ENCODE data around the gene DCST1.

Gene DCST1

DNA sequence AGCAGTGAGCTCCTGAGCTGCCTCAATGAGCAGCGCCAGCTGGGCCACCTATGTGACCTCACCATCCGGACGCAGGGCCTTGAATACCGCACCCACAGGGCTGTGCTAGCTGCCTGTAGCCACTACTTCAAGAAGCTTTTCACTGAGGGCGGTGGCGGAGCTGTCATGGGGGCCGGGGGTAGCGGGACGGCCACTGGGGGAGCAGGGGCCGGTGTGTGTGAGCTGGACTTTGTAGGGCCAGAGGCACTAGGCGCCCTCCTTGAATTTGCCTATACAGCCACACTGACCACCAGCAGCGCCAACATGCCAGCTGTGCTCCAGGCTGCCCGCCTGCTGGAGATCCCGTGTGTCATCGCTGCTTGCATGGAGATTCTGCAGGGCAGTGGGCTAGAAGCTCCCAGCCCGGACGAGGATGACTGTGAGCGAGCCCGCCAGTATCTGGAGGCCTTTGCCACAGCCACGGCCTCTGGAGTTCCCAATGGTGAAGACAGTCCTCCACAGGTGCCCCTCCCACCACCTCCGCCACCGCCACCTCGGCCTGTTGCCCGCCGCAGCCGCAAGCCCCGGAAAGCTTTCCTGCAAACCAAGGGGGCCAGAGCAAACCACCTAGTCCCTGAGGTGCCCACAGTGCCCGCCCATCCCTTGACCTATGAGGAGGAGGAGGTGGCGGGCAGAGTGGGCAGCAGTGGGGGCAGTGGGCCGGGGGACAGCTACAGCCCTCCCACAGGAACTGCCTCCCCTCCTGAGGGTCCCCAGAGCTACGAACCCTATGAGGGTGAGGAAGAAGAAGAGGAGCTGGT is 18.7 kb upstream of the DCST1 start:
- DNase-seq: no peak

GRCh38 chr1:155015527-155016230 is 17.9 kb upstream of the DCST1 start:
- DNase-seq: no peak

DNA sequence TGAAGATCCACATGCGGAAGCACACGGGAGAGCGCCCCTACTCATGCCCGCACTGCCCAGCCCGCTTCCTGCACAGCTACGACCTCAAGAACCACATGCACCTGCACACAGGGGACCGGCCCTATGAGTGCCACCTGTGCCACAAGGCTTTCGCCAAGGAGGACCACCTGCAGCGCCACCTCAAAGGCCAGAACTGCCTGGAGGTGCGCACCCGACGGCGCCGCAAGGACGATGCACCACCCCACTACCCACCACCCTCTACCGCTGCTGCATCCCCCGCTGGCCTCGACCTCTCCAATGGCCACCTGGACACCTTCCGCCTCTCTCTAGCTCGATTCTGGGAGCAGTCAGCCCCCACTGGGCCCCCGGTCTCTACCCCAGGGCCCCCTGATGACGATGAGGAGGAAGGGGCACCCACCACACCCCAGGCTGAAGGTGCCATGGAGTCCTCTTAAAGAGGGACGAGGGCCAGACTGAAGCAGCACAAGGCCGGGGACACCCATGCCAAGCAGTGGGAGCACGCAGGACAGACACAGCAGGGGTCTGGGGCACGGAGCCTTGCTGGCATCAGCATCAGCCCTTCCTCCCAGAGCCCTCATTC is 17.3 kb upstream of the DCST1 start:
- DNase-seq: no peak

DNA sequence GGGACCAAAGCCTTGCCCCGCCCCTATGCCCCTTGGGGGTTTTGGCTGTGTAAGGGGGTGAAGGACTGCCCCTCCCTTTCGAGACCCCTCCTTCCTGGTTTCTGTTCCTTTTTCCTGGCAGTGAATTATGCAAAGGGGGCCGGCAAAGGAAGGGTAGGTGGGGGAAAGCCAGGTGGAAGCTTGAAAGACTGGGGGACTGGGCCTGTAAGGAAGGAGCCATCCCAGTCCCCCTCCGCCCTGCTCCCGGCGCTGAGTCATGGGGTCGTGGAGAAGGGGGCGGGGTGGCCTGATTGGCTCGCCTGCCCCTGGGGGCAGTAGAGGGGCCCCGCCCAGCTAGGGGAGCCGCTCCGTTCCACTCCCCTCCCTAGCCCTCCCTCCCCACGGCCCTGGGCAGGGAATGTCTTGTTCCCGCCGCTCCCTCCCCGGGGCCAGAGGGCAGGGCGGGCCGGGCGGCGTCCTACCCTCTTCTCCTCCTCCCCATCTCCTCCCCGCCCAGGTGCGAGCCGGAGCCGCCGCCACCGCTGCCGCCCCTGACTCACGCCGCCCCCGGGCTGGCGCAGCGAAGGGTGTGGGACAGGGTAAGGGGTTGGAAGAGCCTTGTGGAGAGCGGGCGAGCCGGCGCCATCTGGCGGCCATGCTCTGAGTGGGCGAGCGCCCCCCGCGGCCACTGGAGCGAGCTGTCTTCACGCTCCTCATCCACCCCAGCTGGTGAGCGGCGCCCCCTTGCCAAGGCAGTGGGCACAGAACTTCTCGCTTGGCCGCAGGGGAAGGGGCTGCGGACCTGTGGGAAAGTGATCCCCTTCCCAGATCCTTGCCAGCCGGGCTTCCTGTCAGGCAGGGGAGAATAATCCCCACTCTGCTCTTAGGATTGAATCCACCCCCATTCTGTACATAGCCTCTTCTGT is 16.3 kb upstream of the DCST1 start:
- DNase-seq: peak; percentile 94

- no peak for DNase-seq
These were observed 15.7 kb upstream of the DCST1 start for GRCh38 chr1:155017946-155018316.

- DNase-seq: no peak
These were observed 14.8 kb upstream of the DCST1 start for GRCh38 chr1:155018617-155019348.

- no peak for DNase-seq
These were observed 14.0 kb upstream of the DCST1 start for GRCh38 chr1:155019377-155020245.

- DNase-seq: no peak
These were observed 11.3 kb upstream of the DCST1 start for GRCh38 chr1:155022136-155022926.

- no peak for DNase-seq
These were observed 10.7 kb upstream of the DCST1 start for GRCh38 chr1:155022927-155023236.

DNA sequence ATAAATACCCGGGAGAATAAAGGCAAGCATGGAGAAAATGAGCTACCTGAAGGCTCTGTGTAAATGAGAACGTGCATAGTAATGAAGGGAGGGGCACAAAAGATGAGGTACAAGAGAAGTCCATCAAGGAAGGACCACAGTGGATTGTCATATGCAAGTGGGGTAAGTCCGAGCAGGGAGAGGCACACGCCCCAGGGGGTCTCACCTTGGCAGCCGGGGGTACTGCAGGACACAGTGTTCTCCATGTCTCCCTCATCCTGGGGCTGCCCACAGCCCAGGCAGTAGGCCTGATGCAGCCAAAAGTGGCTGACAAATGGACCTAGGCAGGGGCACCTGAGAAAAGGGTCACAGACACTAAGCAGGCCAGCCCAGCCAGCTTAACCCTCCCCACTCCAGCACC is 10.0 kb upstream of the DCST1 start:
- no peak for DNase-seq

DNA sequence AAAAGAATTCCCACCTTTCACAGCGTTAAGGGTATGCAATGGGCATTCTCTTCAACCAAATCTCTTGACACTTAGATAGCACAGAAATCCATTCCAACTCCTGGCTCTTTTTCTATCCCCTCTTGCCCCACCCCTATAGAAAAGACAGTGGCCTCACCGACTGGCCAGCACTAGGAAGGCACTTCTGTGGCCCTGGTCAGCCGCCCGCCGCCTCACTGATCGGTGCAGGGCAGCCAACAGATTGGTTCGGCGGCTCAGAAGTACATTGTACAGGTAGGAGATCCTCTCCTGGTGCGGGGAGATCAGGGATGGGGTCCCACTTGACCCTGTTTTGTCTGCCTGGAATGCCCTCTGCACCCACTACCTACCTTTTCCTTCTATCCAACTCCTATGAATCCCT is 9.3 kb upstream of the DCST1 start:
- DNase-seq: no peak

- no peak for DNase-seq
These were observed 7.5 kb upstream of the DCST1 start for GRCh38 chr1:155026154-155026553.

- DNase-seq: no peak
These were observed 7.0 kb upstream of the DCST1 start for GRCh38 chr1:155026588-155026987.

DNA sequence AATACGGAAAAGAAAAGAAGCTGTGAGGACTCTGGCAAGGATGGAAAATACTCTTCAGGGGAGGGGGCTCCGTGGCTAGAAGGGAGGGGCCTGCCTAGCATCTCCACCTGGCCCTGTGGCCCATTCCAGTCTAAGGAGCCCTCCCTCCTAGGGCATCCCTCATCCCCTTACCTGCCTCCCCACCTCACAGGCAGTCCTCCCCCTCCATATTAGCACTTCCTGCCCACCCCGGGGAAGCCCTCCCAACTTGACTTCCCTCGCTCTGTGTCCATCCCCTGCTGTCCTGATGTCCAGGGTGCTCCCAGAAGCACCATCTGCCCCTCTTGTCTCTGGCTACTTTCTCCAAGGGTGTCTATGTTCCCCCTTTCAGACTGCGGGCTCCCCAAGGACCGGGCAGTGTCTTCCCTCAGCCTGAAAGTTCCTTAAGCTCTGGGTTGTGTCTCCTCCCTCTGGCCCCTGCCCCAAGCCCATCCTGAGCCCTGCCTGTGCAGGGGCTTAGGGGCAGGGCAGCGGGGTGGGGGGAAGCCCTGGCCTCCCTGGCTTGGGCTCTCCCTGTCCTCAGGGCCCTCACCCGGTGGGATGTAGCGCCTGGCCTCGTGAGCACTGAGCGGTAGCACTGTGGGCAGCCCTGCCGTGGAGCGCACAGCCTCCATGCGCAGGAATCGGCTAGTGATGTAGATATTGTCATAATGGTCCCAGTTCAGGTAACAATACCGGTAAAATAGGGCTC is 3.9 kb upstream of the DCST1 start:
- DNase-seq: no peak

DNA sequence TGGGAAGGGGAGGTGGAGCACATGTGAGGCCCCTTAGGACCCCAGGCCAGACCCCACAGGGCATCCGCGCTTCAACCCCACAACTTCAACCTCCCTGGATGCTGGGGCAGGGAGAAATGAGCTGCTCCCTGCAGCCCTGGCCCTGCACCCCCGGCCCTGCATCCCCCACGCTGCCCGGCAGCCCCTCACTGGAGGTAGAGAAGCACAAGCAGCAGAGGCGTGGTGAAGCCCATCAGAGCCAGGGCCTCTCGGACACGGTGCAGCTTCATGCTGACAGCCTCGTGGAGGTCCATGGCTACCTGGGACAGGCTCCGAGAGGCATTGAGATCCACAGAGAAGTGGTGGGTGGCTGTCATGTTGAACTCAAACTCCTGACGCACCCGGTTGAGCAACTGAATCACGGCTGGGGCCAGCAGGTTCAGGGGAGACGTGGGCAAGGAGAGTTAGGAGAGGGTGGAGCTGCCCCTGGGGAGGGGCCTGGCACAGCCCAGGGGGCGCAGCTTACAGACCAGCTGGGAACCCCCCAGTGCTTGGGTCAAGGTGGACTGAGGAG is 3.3 kb upstream of the DCST1 start:
- DNase-seq: no peak

GRCh38 chr1:155030899-155031298 is 2.7 kb upstream of the DCST1 start:
- DNase-seq: no peak

GRCh38 chr1:155032886-155033285 is 738 bp upstream of the DCST1 start:
- no peak for DNase-seq

GRCh38 chr1:155034318-155035208 is 939 bp downstream of the DCST1 start:
- DNase-seq: no peak

DNA sequence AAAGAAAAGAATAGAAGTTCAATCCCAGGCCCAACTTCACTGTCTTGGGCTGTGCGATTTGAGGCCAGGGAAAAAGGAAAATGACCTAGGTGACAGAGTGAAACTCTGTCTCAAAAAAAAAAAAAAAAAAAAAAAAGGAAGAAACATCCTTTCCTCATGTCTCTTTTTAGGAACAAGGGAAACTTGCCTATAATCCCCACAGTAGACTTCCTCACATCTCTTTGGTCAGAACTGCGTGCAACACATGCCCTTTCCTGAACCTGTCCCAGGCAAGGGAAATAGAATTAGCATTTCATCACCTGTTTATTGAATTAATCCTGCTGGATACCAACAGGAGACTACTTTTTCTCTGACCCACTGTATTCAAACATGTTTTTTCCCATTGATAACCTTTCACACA is 2.3 kb downstream of the DCST1 start:
- DNase-seq: no peak
